Mesodermal cell (in vitro differentiated cells): ENCODE results near the gene COG5.

Experiments used
- H3K27ac ChIP-seq: 2 replicates; pipeline ENCODE4 v1.7.0; 2013; ENCODE audit warnings: mild to moderate bottlenecking, low read depth, low read length, moderate library complexity; ENCODE audit not compliant: severe bottlenecking
- H3K36me3 ChIP-seq: 2 replicates; pipeline ENCODE4 v1.7.1; 2013; ENCODE audit warnings: mild to moderate bottlenecking, low read length, moderate library complexity; ENCODE audit not compliant: control insufficient read depth, insufficient read depth
- H3K4me1 ChIP-seq: one replicate; pipeline ENCODE4 v1.7.1; 2013; ENCODE audit warnings: mild to moderate bottlenecking, low read length; ENCODE audit not compliant: insufficient read depth, control insufficient read depth, poor library complexity, severe bottlenecking
- H3K4me3 ChIP-seq: 2 replicates; pipeline ENCODE4 v1.7.0; 2013; ENCODE audit warnings: low read length, control low read depth, mild to moderate bottlenecking; ENCODE audit not compliant: insufficient read depth, poor library complexity, severe bottlenecking; ENCODE audit errors: extremely low read depth
- H3K9me3 ChIP-seq: 2 replicates; pipeline ENCODE4 v1.7.1; 2013; ENCODE audit warnings: mild to moderate bottlenecking, low read length, moderate library complexity; ENCODE audit not compliant: control insufficient read depth
- whole genome bisulfite sequencing, 2 experiments: methylation state at CpG; one replicate each; pipeline ENCODE4 v1.1.5; 2013; ENCODE audit warnings: missing lambda C conversion rate in 2 of 2; ENCODE audit not compliant: insufficient coverage in 2 of 2; 5-methylcytosine and 5-hydroxymethylcytosine counted together

The COG5 gene

DNA sequence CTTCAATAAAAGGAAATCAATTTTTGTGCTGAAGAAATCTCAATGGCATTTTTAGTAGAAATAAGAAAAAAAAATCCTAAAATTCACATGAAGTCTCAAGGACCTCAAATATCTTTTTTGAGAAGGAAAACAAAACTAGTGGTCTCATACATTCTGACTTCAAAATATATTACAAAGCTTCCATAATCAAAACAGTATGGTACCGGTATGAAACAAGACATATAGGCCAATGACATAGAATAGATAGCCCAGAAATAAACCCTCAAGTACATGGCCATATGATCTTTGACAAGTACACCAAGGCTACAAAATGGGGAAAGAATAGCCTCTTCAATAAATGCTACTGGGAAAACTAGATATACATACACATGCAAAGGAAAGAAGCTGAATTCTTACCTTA, 225.6 kb downstream of the COG5 start:
- WGBS, 2 experiments, result 100% methylated on average over 1 of the region's 1 CpG; no CpG with 5 or more reads in 1 of the 2 experiments
- peaks cover 3% of the 10 kb centered on the region for H3K9me3 ChIP-seq
- no peaks in the 10 kb centered on the region for H3K36me3 ChIP-seq
- no peak overlapping the region for H3K27ac ChIP-seq
- H3K4me3 ChIP-seq, result no peak overlapping the region
- no peaks in the 10 kb centered on the region for H3K4me1 ChIP-seq

DNA sequence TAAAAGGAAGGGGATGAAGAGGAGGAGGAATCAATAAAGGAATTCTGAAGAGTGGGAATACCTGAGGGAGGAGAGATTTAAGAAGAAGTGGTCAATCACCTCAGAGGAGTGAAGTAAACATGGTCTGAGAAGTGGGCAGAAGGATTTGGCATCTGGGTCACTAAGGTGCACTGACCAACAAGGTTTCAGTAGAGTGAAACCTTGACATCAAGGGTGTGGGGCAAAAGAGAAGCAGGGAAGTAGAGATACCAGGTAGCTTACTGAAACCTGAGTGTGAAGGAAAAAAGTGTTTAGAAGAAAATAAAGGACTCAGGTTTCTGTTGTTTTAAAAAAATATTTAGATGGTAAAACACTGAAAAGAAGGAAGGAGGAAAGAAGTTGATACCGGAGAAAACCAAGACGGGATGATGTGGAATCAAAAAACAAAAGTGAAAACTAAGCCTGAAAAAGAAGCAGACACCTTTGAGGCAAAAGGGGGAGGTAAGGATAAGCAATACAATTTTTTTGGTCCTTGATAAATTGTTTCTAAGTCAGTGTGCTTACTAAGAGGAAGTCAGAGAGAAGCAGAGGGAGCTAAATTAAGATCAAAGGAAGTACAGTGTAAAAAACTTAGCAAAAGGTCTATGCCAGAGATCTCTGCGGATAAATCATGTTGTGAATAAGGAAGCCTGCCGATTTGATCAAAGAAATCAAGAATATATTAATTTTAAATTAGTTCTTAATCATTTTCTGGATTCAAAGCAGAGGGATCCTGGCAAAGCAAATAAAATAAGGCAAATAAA, 231.0 kb downstream of the COG5 start:
- Histone ChIP-seq H3K4me3 (no peak overlapping the region), H3K4me1 (no peaks in the 10 kb centered on the region), H3K27ac (no peak overlapping the region), H3K36me3 (peaks cover under 1% of the 10 kb centered on the region), H3K9me3 (no peaks in the 10 kb centered on the region)
- 94 to 100% methylated on average over 2 of the region's 4 CpGs for WGBS, 2 experiments

DNA sequence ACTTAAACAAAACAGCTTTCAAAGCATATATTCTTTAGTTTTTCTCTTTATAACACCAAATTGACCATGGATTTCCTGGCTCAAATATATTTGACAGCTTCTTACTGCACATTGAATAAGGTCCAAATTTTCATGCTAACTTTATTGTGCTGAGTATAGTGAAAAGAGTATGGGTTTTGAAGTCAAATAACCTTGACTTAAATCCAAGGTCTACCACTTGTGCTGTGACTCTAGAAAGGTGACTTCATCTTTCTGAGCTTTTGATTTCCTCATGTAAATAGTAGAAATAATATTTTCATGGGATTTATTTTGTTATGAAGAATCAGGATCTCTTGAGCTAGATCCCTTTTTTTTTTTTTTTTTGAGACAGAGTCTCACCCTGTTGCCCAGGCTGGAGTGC, 233.2 kb downstream of the COG5 start:
- Histone ChIP-seq H3K9me3 (peaks cover 4% of the 10 kb centered on the region), H3K27ac (no peak overlapping the region), H3K4me3 (no peak overlapping the region), H3K36me3 (peaks cover 3% of the 10 kb centered on the region), H3K4me1 (no peaks in the 10 kb centered on the region)

DNA sequence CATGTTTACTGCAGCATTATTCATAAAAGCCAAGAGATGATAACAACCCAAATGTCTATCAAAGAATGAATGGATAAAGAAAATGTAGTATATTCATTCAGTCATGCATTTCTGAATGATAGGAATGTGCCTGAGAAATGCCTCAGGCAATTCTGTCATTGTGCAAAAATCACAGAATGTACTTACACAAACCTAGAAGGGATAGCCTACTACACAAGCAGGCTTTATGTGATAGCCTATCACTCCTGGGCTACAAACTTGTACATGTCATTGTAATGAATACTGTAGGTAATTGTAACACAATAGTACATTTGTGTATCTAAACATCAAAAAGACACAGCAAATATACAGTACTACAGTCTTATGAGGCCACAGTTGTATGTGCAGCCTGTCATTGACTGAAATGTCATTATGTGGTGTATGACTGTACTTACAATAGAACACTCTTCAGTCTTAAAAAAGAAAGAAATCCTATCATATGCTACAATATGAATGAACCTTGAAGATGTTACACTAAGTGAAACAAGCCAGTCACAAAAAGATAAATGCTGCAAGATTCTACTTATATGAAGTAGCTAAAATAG, 235.6 kb downstream of the COG5 start:
- Histone ChIP-seq H3K9me3 (peaks cover 4% of the 10 kb centered on the region), H3K27ac (no peak overlapping the region), H3K36me3 (peaks cover 3% of the 10 kb centered on the region), H3K4me1 (no peaks in the 10 kb centered on the region), H3K4me3 (no peak overlapping the region)

DNA sequence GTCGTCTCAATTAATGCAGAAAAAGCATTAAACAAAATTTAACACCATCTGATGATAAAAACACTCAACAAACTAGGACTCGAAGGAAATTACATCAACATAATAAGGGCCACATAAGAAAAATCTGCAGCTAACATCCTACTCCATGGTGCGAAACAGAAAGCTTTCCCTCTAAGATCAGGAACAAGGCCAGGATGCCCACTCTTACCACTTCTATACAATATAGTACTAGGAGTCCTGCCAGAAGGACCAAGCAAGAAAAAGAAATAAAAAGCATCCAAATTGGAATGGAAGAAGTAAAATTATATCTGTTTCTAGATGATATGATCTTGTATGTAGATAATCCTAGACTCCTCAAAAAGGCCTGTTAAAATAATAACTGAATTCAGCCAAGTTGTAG, 237.7 kb downstream of the COG5 start:
- Histone ChIP-seq H3K4me3 (no peak overlapping the region), H3K36me3 (peaks cover 3% of the 10 kb centered on the region), H3K4me1 (no peaks in the 10 kb centered on the region), H3K27ac (no peak overlapping the region), H3K9me3 (peaks cover 4% of the 10 kb centered on the region)
- 100% methylated on average over 2 of the region's 3 CpGs for WGBS, 2 experiments

DNA sequence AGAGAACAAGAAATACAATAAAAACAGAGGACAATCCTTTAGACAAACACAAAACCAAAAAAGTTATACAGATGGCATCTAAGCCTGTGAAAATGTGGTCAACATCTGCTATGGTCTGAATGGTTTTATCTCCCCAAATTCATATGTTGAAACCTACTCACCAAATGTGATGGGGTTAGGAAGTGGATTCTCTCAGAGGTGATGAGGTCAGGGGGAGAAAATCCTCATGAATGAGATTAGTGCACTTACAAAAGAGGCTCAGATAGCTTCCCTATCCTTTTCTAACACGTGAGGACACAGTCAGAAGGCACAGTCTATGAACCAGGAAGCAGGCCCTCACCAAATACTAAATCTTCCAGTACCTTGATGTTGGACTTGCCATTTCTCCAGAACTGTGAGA, 241.7 kb downstream of the COG5 start:
- WGBS, 2 experiments, result 56 to 67% methylated on average over 1 of the region's 1 CpG
- Histone ChIP-seq H3K36me3 (no peaks in the 10 kb centered on the region), H3K4me3 (no peak overlapping the region), H3K9me3 (peaks cover 2% of the 10 kb centered on the region), H3K4me1 (no peaks in the 10 kb centered on the region), H3K27ac (no peak overlapping the region)

DNA sequence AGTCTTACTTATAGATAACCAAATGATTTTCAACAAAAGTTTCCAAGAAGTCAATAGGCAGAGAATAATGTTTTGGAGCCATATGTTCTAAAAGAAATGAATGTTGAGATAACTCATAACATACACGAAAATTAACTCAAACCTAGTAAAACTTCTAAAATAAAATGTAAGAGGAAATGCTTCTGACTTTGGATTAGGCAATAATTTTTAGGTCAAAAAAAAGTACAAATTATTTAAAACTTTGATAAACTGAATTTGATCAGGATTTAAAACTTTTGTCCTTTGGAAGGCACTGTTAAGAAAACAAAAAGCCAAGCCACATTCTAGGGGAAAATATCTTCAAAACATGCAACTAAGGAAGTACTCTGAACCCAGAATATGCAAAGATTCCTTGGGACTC, 242.1 kb downstream of the COG5 start:
- H3K36me3 ChIP-seq, result no peaks in the 10 kb centered on the region
- no peaks in the 10 kb centered on the region for H3K4me1 ChIP-seq
- no peaks in the 10 kb centered on the region for H3K9me3 ChIP-seq
- WGBS, 2 experiments, result no CpG with 5 or more reads among the region's 1 CpG
- no peak overlapping the region for H3K27ac ChIP-seq
- H3K4me3 ChIP-seq, result no peak overlapping the region

DNA sequence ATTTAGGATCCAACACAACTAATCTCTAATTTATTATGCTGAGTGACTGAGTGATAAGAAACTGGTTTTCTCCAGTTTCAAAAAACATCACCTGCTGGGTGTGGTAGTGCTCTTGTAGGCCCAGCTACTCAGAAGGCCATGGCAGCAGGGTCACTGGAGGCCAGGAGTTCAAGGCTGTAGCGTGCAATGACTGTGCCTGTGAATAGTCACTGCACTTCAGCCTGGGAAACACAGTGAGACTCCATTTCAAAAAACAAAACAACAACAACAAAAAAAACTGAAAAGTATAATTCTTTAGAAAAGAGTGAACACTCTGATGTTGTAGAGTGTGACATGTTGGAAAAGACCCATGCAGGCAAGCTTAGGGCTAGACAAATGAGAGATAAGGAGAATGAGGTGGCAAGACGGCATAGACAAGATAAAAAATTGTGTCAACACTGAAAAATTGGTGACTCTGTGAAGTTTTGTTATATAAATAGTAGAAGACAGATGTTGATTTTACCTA, 243.9 kb downstream of the COG5 start:
- Histone ChIP-seq H3K4me1 (no peaks in the 10 kb centered on the region), H3K9me3 (no peaks in the 10 kb centered on the region), H3K36me3 (no peaks in the 10 kb centered on the region), H3K27ac (no peak overlapping the region), H3K4me3 (no peak overlapping the region)
- WGBS, 2 experiments, result 83 to 100% methylated on average over 1 to 2 of the region's 2 CpGs

DNA sequence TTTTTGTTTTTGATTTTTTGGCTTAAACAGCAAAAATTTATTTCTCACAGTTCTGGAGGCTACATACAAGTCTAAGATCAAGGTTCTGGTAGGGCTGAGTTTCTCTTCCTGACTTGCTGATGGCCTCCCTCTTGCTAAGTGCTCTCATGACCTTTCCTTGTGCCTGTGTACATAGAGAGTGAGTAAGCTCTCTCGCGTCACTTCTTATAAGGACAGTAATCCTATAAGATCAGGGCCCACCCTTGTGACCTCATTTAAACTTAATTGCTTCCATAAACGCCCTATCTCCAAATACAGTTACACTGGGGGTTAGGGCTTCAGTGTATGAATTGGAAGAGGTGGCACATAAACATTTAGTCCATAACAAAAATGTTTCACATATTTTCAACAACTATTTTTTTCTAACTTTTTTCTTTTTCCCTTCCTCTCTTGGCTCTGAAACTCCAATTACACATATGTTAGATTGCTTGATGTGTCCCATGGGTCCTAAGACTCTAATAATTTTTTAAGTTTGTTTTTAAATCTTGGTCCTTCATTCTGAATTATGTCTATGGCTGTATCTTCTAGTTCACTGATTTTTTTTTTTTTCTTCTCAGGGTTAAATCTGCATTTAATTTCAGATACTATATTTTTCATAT, 245.1 kb downstream of the COG5 start:
- Histone ChIP-seq H3K4me1 (no peaks in the 10 kb centered on the region), H3K9me3 (no peaks in the 10 kb centered on the region), H3K36me3 (no peaks in the 10 kb centered on the region), H3K27ac (no peak overlapping the region), H3K4me3 (no peak overlapping the region)
- WGBS, 2 experiments, result no CpG with 5 or more reads among the region's 3 CpGs

DNA sequence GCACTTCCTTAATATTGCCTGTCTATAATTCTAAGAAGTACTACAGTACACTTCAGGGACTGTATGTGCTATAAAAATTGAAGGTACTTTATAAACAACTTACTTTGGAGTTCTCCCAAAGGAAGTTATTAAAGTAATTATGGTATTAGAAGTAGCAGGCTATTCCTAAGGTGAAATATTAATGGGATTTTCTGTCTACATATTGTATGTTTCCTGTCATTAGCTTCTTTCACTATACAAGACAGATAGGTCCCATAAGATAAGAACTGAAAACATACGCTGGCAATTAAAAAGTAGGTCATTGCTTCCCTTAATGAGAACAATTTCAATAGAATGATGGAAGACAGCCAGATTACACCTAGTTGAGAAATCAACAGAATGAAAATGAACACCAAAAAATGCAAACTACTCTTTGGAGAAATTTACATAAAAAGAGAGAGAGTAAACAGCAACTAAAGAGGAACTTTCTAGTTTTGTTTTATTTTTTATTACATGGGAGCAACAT, 248.0 kb downstream of the COG5 start:
- no CpG with 5 or more reads among the region's 1 CpG for WGBS, 2 experiments
- H3K36me3 ChIP-seq, result no peaks in the 10 kb centered on the region
- H3K4me3 ChIP-seq, result no peak overlapping the region
- no peaks in the 10 kb centered on the region for H3K9me3 ChIP-seq
- H3K27ac ChIP-seq, result no peak overlapping the region
- H3K4me1 ChIP-seq, result no peaks in the 10 kb centered on the region

DNA sequence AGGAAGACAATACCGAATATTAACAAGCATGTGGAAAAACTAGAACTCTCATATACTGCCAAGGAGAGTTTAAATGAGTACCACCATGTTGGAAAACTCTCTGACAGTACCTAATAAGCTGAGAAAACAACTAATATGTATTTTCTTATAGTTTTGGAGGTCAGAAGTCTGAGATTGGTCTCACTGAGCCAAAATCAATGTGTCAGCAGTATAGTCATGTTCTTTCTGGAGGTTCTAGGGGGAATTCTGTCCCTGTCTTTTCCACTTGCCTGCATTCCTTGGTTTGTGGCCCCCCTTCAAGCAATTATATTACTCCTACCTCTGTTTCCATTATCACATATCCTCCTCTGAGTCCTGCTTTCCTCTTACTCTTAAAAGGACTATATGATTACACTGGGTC, 250.4 kb downstream of the COG5 start:
- Histone ChIP-seq H3K27ac (no peak overlapping the region), H3K4me1 (no peaks in the 10 kb centered on the region), H3K4me3 (no peak overlapping the region), H3K36me3 (no peaks in the 10 kb centered on the region), H3K9me3 (no peaks in the 10 kb centered on the region)
- WGBS, 2 experiments, result 100% methylated on average over 1 of the region's 1 CpG; no CpG with 5 or more reads in 1 of the 2 experiments
